ENCODE data around the gene ADAMTSL1. TPM values are rescaled to one million over a fixed set of nuclear protein-coding genes. Genes with fewer than 3 reads are reported as not detected.

ADAMTSL1 gene
- total and polyA plus RNA-seq, 2 donors (not counting 3 experiments of a cell fraction or from before 2014, with no cell fraction given) = 15.0 to 18.4 TPM

DNA sequence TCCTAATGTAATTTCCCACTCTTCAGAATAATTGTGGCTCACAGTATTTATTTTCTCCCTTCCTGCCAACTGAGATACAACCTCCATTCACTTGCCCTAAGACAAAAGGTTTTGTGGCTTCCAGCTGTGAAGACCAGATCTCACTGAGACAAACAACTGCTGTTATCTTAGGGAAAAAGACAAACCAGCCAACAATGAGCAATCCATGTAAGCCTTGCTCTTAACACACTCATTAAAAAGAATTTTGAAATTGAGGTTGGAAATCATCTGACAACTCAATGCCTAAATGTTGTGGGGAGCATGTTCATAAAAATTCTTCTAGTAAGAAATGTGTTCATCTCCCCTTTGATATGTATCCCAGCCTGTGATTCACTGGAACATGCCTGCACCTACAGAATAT, 132.9 kb downstream of the ADAMTSL1 start:
- BruUV-seq (replicated peaks) = no TSS peak
- H3K36me3 ChIP-seq (ENCODE audit: control insufficient read depth in 2 of 2, extremely low read depth in 1 of 2, insufficient read depth in 2 of 2, low read length in 2 of 2) = no peaks in the 10 kb centered on the region
- FAIRE-seq (peak; percentile 60), DNase-seq (ENCODE audit: low read depth, low spot score) (peak; percentile 44)
- H3K9me3 ChIP-seq (replicated peaks; ENCODE audit: control insufficient read depth, insufficient read depth, low read length) = no peaks in the 10 kb centered on the region
- no peak overlapping the region for H2AFZ ChIP-seq (ENCODE audit: low read depth, low read length)
- no peak overlapping the region for H3K4me3 ChIP-seq (replicated peaks in 1 of 3; ENCODE audit: insufficient read depth in 1 of 3, low read depth in 1 of 3, low read length in 3 of 3)
- H3K27me3 ChIP-seq (ENCODE audit: control insufficient read depth in 2 of 2, insufficient read depth in 2 of 2, low read length in 2 of 2) = no peaks in the 10 kb centered on the region
- ChIA-PET CTCF (no interaction called here), POLR2A (no interaction called here)
- TF ChIP-seq EZH2 (IDR thresholded peaks at IDR 0.05; ENCODE audit: borderline replicate concordance, low read depth, low read length, severe bottlenecking) (no peak), FOS (IDR thresholded peaks at IDR 0.05; ENCODE audit: borderline replicate concordance, insufficient read depth, low read length) (no peak), GATA2 (IDR thresholded peaks at IDR 0.05; ENCODE audit: insufficient read depth, insufficient read length, low read depth, low read length) (no peak), POLR2A (IDR thresholded peaks at IDR 0.05; ENCODE audit: low read depth, low read length) (no peak), MYC (IDR thresholded peaks at IDR 0.05; ENCODE audit: low read depth, low read length) (no peak), POLR2AphosphoS5 (IDR thresholded peaks at IDR 0.05; ENCODE audit: insufficient read depth, low read depth, low read length) (no peak), JUN (IDR thresholded peaks at IDR 0.05; ENCODE audit: borderline replicate concordance, insufficient read depth, insufficient read length, low read depth) (no peak)
- TF ChIP-seq, protein P1, sequence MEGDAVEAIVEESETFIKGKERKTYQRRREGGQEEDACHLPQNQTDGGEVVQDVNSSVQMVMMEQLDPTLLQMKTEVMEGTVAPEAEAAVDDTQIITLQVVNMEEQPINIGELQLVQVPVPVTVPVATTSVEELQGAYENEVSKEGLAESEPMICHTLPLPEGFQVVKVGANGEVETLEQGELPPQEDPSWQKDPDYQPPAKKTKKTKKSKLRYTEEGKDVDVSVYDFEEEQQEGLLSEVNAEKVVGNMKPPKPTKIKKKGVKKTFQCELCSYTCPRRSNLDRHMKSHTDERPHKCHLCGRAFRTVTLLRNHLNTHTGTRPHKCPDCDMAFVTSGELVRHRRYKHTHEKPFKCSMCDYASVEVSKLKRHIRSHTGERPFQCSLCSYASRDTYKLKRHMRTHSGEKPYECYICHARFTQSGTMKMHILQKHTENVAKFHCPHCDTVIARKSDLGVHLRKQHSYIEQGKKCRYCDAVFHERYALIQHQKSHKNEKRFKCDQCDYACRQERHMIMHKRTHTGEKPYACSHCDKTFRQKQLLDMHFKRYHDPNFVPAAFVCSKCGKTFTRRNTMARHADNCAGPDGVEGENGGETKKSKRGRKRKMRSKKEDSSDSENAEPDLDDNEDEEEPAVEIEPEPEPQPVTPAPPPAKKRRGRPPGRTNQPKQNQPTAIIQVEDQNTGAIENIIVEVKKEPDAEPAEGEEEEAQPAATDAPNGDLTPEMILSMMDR (IDR thresholded peaks at IDR 0.05; ENCODE audit: extremely low read depth in 1 of 2, insufficient read depth in 1 of 2, low read depth in 1 of 2, low read length in 2 of 2) = no peak
- TF ChIP-seq, protein P2, sequence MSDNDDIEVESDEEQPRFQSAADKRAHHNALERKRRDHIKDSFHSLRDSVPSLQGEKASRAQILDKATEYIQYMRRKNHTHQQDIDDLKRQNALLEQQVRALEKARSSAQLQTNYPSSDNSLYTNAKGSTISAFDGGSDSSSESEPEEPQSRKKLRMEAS (IDR thresholded peaks at IDR 0.05; ENCODE audit: insufficient read depth, insufficient read length) = no peak
- no peaks in the 10 kb centered on the region for H4K20me1 ChIP-seq (replicated peaks; ENCODE audit: control insufficient read depth, extremely low read depth, insufficient read depth, low read length)
- no peak overlapping the region for H3K4me2 ChIP-seq (ENCODE audit: insufficient read depth, low read length)
- intact Hi-C loops (cut with micrococcal nuclease) = no loop called here
- no peak overlapping the region for H3K27ac ChIP-seq (ENCODE audit: insufficient read depth, low read depth, low read length)
- dilution Hi-C loops (cut with MboI; ENCODE audit: extremely low pct_ligation_motif_present, low sequenced_read_pairs) = no loop called here
- no peaks in the 10 kb centered on the region for H3K4me1 ChIP-seq (ENCODE audit: control insufficient read depth, extremely low read depth, insufficient read depth, low read length)
- no peaks in the 10 kb centered on the region for H3K79me2 ChIP-seq (ENCODE audit: control insufficient read depth, insufficient read depth, low read length)
- no peaks in the 10 kb centered on the region for H3K9me1 ChIP-seq (replicated peaks; ENCODE audit: control insufficient read depth, extremely low read depth, insufficient read depth, low read length)
- no peak overlapping the region for H3K9ac ChIP-seq (replicated peaks; ENCODE audit: extremely low read depth, insufficient read depth, low read length)
